CD4-positive, alpha-beta T cell treated with Interleukin-17A for 1 hour (primary cell): ENCODE measurements around the gene PA2G4.
"Not testable (repeated sequence)": the region's sequence is repeated elsewhere in the genome, so short reads cannot be mapped to it uniquely, and the experiment has no call there.

Source experiments
- DNase-seq: peaks from one replicate; pipeline ENCODE4 v3.0.0-alpha.2; 2020

The PA2G4 gene

DNA sequence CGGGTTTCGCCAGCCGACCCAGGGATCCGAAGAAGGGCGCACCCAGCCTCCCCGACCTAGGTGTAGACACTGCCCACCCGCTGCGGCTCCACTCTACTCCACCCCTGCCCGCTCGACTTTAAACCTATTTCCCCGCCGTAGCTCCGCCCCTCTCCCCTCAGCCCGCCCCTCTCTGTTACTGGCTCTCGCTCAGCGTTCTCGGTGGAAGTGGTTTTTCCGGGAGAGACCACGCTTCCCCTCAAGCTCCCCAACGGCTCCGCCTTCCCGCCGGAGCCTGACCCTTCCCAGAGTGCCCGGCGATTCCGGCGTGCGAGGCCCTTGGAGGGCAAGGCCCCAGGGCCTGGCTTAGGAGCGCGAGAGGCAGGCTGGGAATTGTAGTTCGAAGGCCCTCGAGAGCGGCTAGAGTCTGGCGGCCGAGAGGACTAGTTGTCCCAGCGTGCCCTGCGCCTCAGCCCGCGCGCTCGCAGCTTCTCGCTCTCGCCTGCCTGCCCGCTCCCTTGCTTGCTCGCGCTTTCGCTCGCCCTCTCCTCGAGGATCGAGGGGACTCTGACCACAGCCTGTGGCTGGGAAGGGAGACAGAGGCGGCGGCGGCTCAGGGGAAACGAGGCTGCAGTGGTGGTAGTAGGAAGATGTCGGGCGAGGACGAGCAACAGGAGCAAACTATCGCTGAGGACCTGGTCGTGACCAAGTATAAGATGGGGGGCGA is at the start of gene PA2G4:
Gene PA2G4 (plus strand): TSS at position 451 of the 706 bp plus-strand sequence. CDS start 179 bp downstream, at position 630.
- peak; percentile 99 for DNase-seq

- not testable (repeated sequence) for DNase-seq
These were observed 44.4 kb upstream of the PA2G4 start for GRCh38 chr12:56059964-56060363.

DNA sequence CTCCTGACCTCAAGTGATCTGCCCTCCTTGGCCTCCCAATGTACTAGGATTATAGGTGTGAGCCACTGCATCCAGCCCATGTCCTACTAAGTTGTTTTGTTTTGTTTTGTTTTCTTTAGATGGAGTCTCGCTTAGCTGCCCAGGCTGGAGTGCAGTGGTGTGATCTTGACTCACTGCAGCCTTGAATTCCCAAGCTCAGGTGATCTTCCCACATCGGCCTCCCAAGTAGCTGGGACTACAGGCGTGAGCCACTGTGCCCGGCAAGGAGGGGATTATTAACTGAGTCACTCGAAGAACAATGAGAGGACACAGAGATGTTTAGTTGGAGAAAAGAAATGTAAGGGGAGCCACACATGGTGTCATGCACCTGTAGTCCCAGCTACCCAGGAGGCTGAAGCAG is 42.4 kb upstream of the PA2G4 start:
- DNase-seq = no peak

- no peak for DNase-seq
These were observed 41.4 kb upstream of the PA2G4 start for GRCh38 chr12:56062996-56063395.

DNA sequence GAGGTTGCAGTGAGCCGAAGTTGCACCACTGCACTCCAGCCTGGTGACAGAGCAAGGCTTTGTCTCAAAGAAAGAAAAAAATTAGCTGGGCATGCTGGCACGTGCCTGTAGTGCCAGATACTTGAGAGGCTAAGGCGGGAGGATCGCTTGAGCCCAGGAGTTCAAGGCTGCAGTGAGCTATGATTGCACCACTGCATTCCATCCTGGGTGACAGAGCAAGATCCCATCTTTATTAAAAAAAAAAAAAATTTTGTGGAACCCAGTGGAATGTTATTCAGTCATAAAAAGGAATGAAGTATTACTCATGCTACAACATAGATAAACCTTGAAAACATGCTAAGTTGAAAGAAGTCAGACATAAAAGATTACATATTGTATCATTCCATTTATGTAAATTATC is 32.7 kb upstream of the PA2G4 start:
- DNase-seq = no peak

GRCh38 chr12:56074396-56074795 is 30.0 kb upstream of the PA2G4 start:
- DNase-seq = no peak

GRCh38 chr12:56077966-56078365 is 26.4 kb upstream of the PA2G4 start:
- DNase-seq = not testable (repeated sequence)

DNA sequence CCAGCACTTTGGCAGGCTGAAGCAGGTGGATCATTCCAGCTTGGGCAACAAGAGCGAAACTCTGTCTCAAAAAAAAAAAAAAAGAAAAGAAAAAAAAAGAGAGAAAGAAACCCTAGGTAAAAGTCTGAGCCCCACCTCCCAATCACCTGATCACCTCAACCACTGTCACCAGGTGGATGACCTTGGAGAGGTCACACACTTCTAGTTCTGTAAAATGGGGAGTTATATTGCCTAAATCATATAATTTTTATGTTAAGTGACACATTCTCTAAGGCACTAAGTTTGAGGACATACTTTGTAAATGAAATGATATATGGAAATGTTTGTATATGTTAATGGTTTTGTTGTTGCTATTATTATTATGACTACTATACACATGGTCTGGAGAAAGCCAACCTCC is 25.9 kb upstream of the PA2G4 start:
- no peak for DNase-seq

- peak; percentile 51 for DNase-seq
These were observed 25.2 kb upstream of the PA2G4 start for GRCh38 chr12:56078931-56079722.

DNA sequence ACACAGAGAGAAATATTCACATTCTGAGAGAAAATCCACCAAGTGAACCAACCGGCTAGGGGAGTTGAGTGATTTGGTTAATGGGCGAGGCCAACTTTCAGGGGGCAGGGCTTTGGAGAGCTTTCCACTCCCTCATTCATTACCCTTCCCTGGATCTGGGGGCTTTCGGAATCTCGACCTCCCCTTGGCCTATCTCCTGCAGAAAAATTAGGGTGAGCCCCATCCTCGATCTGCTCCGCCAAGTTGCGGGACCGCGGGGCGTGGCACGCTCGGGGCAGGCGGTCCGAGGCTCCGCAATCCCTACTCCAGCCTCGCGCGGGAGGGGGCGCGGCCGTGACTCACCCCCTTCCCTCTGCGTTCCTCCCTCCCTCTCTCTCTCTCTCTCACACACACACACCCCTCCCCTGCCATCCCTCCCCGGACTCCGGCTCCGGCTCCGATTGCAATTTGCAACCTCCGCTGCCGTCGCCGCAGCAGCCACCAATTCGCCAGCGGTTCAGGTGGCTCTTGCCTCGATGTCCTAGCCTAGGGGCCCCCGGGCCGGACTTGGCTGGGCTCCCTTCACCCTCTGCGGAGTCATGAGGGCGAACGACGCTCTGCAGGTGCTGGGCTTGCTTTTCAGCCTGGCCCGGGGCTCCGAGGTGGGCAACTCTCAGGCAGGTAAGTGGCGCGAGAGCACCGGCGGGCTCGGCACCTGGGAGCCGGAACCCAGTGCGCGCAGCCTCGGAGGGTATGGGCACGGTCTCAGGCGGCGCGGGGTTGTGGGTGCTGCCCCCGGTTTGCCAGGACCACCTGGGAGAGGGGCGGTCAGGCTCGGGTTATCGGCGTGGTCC is 24.4 kb upstream of the PA2G4 start, which contains the start of gene ERBB3:
Gene ERBB3 (plus strand): TSS at position 443 of the 833 bp plus-strand sequence. CDS start 136 bp downstream, at position 579.
- peak; percentile 66 for DNase-seq

- no peak for DNase-seq
These were observed 23.7 kb upstream of the PA2G4 start for GRCh38 chr12:56080556-56081138.

DNA sequence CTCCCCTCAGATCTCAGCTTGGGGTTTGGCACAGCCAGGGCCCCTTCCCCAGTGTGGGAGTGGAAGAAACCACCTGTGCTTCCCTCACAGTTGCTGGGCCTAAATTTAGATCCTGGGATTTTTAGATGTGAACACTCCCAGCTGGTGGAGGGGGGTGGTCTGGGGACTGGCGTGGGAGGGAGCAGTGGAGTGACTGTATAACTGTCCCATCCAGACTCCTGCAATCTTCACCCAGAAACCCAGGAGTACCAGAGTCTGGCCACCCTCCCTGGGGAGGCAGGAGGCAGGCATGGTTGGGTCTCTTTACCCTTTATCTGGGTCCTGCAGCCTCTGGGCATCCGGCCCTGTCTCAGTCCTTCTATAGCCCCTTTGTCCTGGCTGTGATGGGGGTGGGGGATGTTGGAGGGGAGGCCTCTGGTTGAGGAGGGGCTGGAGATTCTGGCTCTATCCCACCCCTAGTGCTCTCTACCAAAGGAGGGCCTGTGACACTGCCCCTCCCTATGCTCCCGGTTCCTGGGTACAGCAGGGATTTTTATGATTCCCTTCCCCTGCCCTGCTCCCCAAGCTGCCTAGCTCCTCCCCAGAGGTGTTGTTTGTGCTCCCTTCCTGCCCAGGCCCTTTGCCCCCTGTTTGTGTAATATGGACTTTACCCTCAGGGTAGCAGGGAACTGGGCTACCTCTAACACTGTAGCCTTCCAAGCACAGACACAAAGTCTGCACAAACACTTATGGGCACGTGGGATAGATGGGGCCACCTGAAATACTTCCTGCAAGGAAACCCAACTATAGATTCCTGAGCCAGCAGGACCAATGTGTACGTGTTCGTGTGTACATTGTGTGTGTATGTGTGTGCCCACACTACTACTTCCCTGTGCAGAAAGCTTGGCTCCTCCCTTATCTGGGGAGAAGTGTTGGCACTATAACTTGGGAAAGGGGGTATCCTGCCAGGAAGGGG is 22.7 kb upstream of the PA2G4 start:
- no peak for DNase-seq

GRCh38 chr12:56082382-56082781 is 22.0 kb upstream of the PA2G4 start:
- no peak for DNase-seq

DNA sequence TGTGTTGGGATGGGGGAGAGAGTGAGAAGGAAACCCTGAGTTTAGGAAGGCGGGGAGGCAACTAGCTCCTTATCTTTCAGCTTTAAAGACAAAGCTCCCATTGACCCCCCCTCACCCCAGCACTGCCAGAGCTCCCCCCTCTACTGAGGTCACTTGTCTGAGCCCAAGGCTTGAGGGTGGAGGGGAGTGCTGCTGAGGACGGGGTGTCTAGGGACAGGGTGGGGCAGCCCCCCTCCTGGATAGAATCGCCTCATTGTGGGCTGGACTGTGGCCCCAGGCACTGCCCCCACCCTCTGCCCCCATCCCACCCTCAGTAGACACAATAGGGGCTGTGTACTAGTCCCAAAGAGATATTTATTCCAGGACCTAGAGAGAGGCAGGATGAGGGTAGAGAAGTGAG is 21.4 kb upstream of the PA2G4 start:
- no peak for DNase-seq

DNA sequence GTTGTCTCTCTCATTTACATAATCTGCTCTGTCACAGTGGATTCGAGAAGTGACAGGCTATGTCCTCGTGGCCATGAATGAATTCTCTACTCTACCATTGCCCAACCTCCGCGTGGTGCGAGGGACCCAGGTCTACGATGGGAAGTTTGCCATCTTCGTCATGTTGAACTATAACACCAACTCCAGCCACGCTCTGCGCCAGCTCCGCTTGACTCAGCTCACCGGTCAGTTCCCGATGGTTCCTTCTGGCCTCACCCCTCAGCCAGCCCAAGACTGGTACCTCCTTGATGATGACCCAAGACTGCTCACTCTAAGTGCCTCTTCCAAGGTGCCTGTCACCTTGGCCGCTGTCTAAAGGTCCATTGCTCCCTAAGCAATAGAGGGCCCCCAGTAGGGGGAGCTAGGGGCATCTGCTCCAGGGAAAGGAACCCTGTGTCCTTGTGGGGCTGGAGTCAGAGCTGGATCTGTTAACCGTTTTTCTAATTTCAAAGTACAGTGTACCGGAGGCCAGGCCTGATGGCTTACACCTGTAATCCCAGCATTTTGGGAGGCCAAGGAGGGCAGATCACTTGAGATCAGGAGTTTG is 19.3 kb upstream of the PA2G4 start:
- peak; percentile 14 for DNase-seq

DNA sequence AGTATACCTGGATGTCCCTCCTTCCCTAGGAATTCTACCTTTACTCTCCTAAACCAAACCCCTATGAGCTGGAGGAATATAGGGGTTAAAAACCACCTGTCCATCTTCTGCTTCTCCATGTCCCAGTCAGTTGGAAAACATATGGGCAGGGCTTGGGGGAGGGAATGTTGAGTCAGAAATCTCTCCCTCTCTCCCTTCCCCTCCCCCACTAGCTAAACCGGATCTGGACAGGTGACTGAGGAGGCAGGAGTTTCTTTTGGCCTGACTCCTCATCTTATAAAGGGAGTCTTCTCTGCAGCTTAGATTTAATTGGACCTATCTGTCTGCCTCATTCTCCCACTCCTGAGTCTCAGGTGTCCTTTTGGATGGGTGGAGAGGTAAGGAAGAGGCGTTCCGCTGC is 18.3 kb upstream of the PA2G4 start:
- no peak for DNase-seq

- no peak for DNase-seq
These were observed 17.8 kb upstream of the PA2G4 start for GRCh38 chr12:56086608-56087007.

DNA sequence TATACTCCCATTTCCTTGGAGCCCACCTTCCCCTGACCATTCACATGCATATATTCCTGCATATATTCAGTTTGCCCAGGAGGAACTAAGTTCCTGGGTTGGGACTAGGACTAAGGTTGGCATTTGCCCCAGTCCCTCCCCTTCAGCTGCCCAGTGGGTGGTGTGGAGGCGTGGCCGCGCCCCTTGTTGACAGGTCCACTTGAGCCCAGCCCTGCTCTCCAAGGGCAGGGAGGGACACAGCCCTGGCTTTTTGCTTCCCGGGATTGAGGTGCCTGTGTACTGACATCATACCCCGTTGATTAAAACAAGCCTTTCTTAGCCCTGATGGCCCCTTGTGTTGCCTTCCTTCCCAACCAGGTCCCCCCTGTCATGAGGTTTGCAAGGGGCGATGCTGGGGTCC is 17.1 kb upstream of the PA2G4 start:
- DNase-seq = no peak

DNA sequence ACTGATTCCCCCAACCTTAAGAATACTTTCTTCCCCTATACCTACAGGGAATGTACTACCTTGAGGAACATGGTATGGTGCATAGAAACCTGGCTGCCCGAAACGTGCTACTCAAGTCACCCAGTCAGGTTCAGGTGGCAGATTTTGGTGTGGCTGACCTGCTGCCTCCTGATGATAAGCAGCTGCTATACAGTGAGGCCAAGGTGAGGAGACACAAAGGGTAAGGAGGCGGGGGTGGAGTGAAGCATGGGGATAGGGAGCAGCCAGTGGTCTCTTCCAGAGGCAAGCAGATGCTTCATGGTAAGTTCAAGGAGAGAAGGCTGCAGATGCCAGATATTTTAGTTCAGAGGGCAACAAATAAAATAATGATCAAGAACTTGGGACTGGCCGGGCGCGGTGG is 6.6 kb upstream of the PA2G4 start:
- DNase-seq = no peak

DNA sequence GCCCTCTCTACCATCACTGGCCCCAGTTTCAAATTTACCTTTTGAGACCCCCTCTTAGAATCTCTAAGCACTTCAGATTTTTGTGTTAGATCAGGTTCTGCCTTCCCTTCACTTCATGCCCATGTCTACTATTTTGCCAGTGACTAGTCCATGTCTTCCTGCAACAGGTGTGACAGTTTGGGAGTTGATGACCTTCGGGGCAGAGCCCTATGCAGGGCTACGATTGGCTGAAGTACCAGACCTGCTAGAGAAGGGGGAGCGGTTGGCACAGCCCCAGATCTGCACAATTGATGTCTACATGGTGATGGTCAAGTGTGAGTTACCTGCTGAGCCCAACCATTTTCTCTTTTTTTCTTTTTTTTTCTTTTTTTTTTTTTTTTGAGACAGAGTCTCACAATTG is 5.8 kb upstream of the PA2G4 start:
- DNase-seq = no peak

DNA sequence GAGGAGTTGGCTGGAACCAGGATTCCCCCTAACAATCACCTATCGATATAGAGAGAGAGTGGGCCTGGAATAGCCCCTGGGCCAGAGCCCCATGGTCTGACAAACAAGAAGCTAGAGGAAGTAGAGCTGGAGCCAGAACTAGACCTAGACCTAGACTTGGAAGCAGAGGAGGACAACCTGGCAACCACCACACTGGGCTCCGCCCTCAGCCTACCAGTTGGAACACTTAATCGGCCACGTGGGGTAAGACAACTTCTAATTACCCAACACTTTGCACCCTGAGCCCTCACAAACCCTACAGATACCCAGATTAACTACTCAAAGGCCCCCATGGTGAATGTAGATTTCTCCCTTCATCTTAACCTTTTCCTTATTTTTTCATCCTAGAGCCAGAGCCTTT is 4.6 kb upstream of the PA2G4 start:
- no peak for DNase-seq
